GM18858 (cell line): ENCODE measurements around the gene ELMOD3.
"Not testable (repeated sequence)": the region's sequence is repeated elsewhere in the genome, so short reads cannot be mapped to it uniquely, and the experiment has no call there.

ENCODE experiments used
- ATAC-seq: cut with Tn5 transposase; IDR thresholded peaks from one replicate; pipeline ENCODE4 v1.9.1; 2021; ENCODE audit not compliant: unreplicated experiment

The ELMOD3 gene

GRCh38 chr2:85371045-85371444 lies 16.5 kb downstream of the ELMOD3 start:
- ATAC-seq, result no peak

- ATAC-seq, result no peak
These were observed 21.9 kb downstream of the ELMOD3 start for GRCh38 chr2:85376291-85377065.

- no peak for ATAC-seq
These were observed 22.5 kb downstream of the ELMOD3 start for GRCh38 chr2:85377083-85377482.

GRCh38 chr2:85378257-85378656 lies 23.7 kb downstream of the ELMOD3 start:
- ATAC-seq, result no peak

GRCh38 chr2:85380048-85380447 lies 25.5 kb downstream of the ELMOD3 start:
- no peak for ATAC-seq

GRCh38 chr2:85383151-85383550 lies 28.6 kb downstream of the ELMOD3 start:
- ATAC-seq, result not testable (repeated sequence)

- no peak for ATAC-seq
These were observed 29.3 kb downstream of the ELMOD3 start for GRCh38 chr2:85383850-85384249.

GRCh38 chr2:85385746-85386145 lies 31.2 kb downstream of the ELMOD3 start:
- ATAC-seq, result no peak

- no peak for ATAC-seq
These were observed 33.2 kb downstream of the ELMOD3 start for GRCh38 chr2:85387754-85388153.

GRCh38 chr2:85388878-85389538 lies 34.4 kb downstream of the ELMOD3 start:
- no peak for ATAC-seq

GRCh38 chr2:85390941-85391669 lies 36.5 kb downstream of the ELMOD3 start:
- ATAC-seq, result no peak

- no peak for ATAC-seq
These were observed 39.3 kb downstream of the ELMOD3 start for GRCh38 chr2:85393836-85394235.

GRCh38 chr2:85394261-85394681 lies 39.7 kb downstream of the ELMOD3 start:
- no peak for ATAC-seq

- ATAC-seq, result no peak
These were observed 40.4 kb downstream of the ELMOD3 start for GRCh38 chr2:85394976-85395375.

GRCh38 chr2:85395912-85396475 lies 41.4 kb downstream of the ELMOD3 start:
- no peak for ATAC-seq

- ATAC-seq, result no peak
These were observed 42.2 kb downstream of the ELMOD3 start for GRCh38 chr2:85396531-85397470.

- ATAC-seq, result no peak
These were observed 43.4 kb downstream of the ELMOD3 start for GRCh38 chr2:85397925-85398331.

GRCh38 chr2:85398426-85399182 lies 44.0 kb downstream of the ELMOD3 start:
- no peak for ATAC-seq

GRCh38 chr2:85399183-85399455 lies 44.5 kb downstream of the ELMOD3 start:
- no peak for ATAC-seq

GRCh38 chr2:85400023-85400422 lies 45.5 kb downstream of the ELMOD3 start:
- no peak for ATAC-seq
